ENCODE results near the gene KRT86. TPM values are rescaled to one million over a fixed set of nuclear protein-coding genes. Genes with fewer than 3 reads are reported as not detected.
"Not testable (repeated sequence)": the region's sequence is repeated elsewhere in the genome, so short reads cannot be mapped to it uniquely, and the experiment has no call there.

The KRT86 gene
- total RNA-seq, 1 experiment from 2014 or later: 2.7 TPM

- Histone ChIP-seq H3K79me2 (ENCODE audit: low read depth) (0 out of 2 replicates have a peak, but pooled peaks cover 3% of the 10 kb centered on the region), H3F3A (ENCODE audit: insufficient read depth, low read depth) (peaks cover 98% of the 10 kb centered on the region), H2AFZ (no peak overlapping the region), H3K4me2 (no peak overlapping the region), H3K27ac (peak overlapping the region; percentile 90), H3K9me3 (ENCODE audit: insufficient read depth, low read depth) (no peaks in the 10 kb centered on the region), H3K36me3 (ENCODE audit: low read depth) (peaks cover 34% of the 10 kb centered on the region), H4K20me1 (ENCODE audit: insufficient read depth) (peaks cover 29% of the 10 kb centered on the region), H3K4me1 (replicated peaks; ENCODE audit: insufficient read depth) (peaks cover 43% of the 10 kb centered on the region), H3K27me3 (ENCODE audit: insufficient read depth, low read depth) (no peaks in the 10 kb centered on the region), H3K9me2 (ENCODE audit: insufficient read depth) (no peaks in the 10 kb centered on the region), H3K4me3 (no peak overlapping the region)
- TF ChIP-seq CTCF (conservative IDR thresholded peaks at IDR 0.05) (no peak), EZH2 (IDR thresholded peaks at IDR 0.05; ENCODE audit: low read depth) (no peak)
- intact Hi-C loops (cut with micrococcal nuclease; ENCODE audit: unreplicated experiment): no loop called here
- no TSS peak for BruUV-seq (replicated peaks)
- no peak for DNase-seq
- ChIA-PET POLR2A (ENCODE audit: unreplicated experiment) (interaction anchor here (0.6 kb wide), 2 partner anchors 59 to 64 kb away, joined by 3 to 5 read pairs; no protein-coding TSS in a partner anchor), CTCF (interaction anchor here (0.7 to 1.6 kb wide), 5 partner anchors 28 to 77 kb away, joined by 4 to 7 read pairs (median 5); no protein-coding TSS in a partner anchor)
These were observed 24.1 kb upstream of the KRT86 start for GRCh38 chr12:52250048-52250990.

- Histone ChIP-seq H3K79me2 (ENCODE audit: low read depth) (no peaks in the 10 kb centered on the region), H3K4me2 (no peak overlapping the region), H3K4me1 (replicated peaks; ENCODE audit: insufficient read depth) (peaks cover 31% of the 10 kb centered on the region), H3F3A (ENCODE audit: insufficient read depth, low read depth) (peaks cover 89% of the 10 kb centered on the region), H4K20me1 (ENCODE audit: insufficient read depth) (peaks cover 23% of the 10 kb centered on the region), H2AFZ (no peak overlapping the region), H3K36me3 (ENCODE audit: low read depth) (peaks cover 23% of the 10 kb centered on the region), H3K27me3 (ENCODE audit: insufficient read depth, low read depth) (no peaks in the 10 kb centered on the region), H3K9me2 (ENCODE audit: insufficient read depth) (no peaks in the 10 kb centered on the region), H3K9me3 (ENCODE audit: insufficient read depth, low read depth) (no peaks in the 10 kb centered on the region), H3K4me3 (no peak overlapping the region), H3K27ac (peak overlapping the region; percentile 36)
- no peak for DNase-seq
- TSS peak; percentile 0 for BruUV-seq (replicated peaks)
- ChIA-PET POLR2A (ENCODE audit: unreplicated experiment) (interaction anchor here (0.5 to 2.0 kb wide), 6 partner anchors 28 to 108 kb away, joined by 3 to 50 read pairs (median 6); no protein-coding TSS in a partner anchor), CTCF (interaction anchor here (0.7 to 1.6 kb wide), 4 partner anchors 27 to 76 kb away, joined by 4 to 7 read pairs (median 5); no protein-coding TSS in a partner anchor)
- TF ChIP-seq EZH2 (IDR thresholded peaks at IDR 0.05; ENCODE audit: low read depth) (no peak), CTCF (conservative IDR thresholded peaks at IDR 0.05) (no peak)
- intact Hi-C loops (cut with micrococcal nuclease; ENCODE audit: unreplicated experiment): loop anchor here (2.0 kb wide), 1 partner anchor 27 kb away; no protein-coding TSS in a partner anchor
These were observed 22.9 kb upstream of the KRT86 start for GRCh38 chr12:52251367-52252051.

DNA sequence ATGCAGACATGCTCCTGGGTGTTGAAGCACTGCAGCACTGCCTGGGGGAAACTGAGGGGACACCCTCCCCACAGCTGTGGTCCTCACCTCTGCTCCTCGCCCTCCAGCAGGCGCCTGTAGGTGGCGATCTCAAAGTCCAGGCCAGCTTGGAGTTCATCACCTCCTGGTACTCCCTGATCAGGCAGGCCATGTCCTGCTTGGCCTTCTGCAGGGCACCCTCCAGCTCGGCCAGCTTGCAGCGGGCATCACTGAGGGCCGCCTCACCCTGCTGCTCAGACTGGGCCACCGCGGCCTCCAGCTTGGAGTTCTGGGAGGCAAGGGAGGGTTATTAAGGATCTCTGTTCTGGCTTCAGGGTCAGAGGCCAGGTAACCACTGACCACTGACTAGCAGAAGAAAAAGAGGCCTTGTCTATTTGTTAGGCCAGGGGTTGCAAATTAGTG is 22.2 kb upstream of the KRT86 start:
- intact Hi-C loops (cut with micrococcal nuclease; ENCODE audit: unreplicated experiment): loop anchor here (2.0 kb wide), 1 partner anchor 27 kb away; no protein-coding TSS in a partner anchor
- not testable (repeated sequence) for H3K4me2 ChIP-seq; H3K9me3 ChIP-seq (ENCODE audit: insufficient read depth, low read depth); H3K4me3 ChIP-seq; BruUV-seq (replicated peaks); H2AFZ ChIP-seq; H3K79me2 ChIP-seq (ENCODE audit: low read depth); H3K27me3 ChIP-seq (ENCODE audit: insufficient read depth, low read depth); H3K9me2 ChIP-seq (ENCODE audit: insufficient read depth)
- H3K36me3 ChIP-seq (ENCODE audit: low read depth): peaks cover 16% of the 10 kb centered on the region
- peak in 1 of 2 experiments; percentile 70 for DNase-seq
- TF ChIP-seq CTCF (conservative IDR thresholded peaks at IDR 0.05): peak; percentile 64
- H3K4me1 ChIP-seq (replicated peaks; ENCODE audit: insufficient read depth): peaks cover 24% of the 10 kb centered on the region
- ChIA-PET CTCF (interaction anchor here (1.5 to 1.6 kb wide), 2 partner anchors 67 to 76 kb away, joined by 4 to 6 read pairs; no protein-coding TSS in a partner anchor), POLR2A (ENCODE audit: unreplicated experiment) (interaction anchor here (0.9 to 2.0 kb wide), 3 partner anchors 13 to 67 kb away, joined by 4 to 50 read pairs (median 6); no protein-coding TSS in a partner anchor)
- peaks cover 23% of the 10 kb centered on the region for H4K20me1 ChIP-seq (ENCODE audit: insufficient read depth)
- H3K27ac ChIP-seq: peak overlapping the region; percentile 36
- peaks cover 83% of the 10 kb centered on the region for H3F3A ChIP-seq (ENCODE audit: insufficient read depth, low read depth)

All from PC-9 (cell line).